Muscle layer of duodenum (tissue), 2 donors: Measurements from ENCODE around the gene CORT.

Source experiments
- H3K27ac ChIP-seq: one replicate; pipeline ENCODE4 v1.7.0; 2013; ENCODE audit warnings: mild to moderate bottlenecking, low read length
- H3K27me3 ChIP-seq: one replicate; pipeline ENCODE4 v1.7.0; 2013; ENCODE audit warnings: low read depth, mild to moderate bottlenecking, control low read depth, low read length
- H3K36me3 ChIP-seq, 2 donors: one replicate each; pipeline ENCODE4 v1.7.0; 2013; ENCODE audit warnings: low read length in 2 of 2, control low read depth in 1 of 2, mild to moderate bottlenecking in 1 of 2; ENCODE audit not compliant: insufficient read depth in 2 of 2, control insufficient read depth in 1 of 2
- H3K4me1 ChIP-seq, 2 donors: one replicate each; pipeline ENCODE4 v1.7.0; 2013; ENCODE audit warnings: low read length in 2 of 2, mild to moderate bottlenecking in 2 of 2, control low read depth in 1 of 2, moderate library complexity in 1 of 2; ENCODE audit not compliant: insufficient read depth in 2 of 2, control insufficient read depth in 1 of 2
- H3K4me3 ChIP-seq, 2 donors: one replicate each; pipeline ENCODE4 v1.7.0; 2013; ENCODE audit warnings: low read length in 2 of 2, low read depth in 1 of 2, mild to moderate bottlenecking in 1 of 2
- H3K9me3 ChIP-seq, 2 donors: one replicate each; pipeline ENCODE4 v1.7.0; 2013; ENCODE audit warnings: low read length in 2 of 2, control low read depth in 1 of 2, mild to moderate bottlenecking in 1 of 2; ENCODE audit not compliant: control insufficient read depth in 1 of 2
- donor health status: healthy.

The CORT gene

DNA sequence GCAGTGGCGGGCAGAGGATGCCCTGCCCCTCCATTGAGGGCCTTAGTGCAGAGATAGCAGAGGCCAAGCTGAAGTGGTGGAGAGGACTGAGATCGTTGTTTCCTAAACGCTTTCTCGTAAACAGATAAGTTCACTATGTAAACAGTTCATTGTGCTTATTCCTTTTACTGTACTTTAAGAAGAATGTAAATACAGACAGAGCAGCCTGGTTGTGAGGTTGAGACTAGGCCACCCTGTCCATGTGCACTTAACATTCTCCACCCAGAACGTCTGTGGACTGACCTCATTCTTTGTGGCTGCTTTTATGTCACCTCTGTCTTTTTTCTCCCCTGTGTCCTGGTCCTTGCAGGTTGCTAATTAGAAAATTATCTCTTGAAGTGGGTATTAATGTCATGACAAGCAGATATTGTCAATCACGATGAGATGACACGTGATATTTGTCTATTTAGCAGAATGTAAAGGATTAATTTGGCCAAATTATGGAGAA lies 11.1 kb upstream of the CORT start:
- Histone ChIP-seq H3K4me3 (no peak overlapping the region), H3K27ac (no peak overlapping the region), H3K27me3 (no peaks in the 10 kb centered on the region), H3K36me3 (peaks cover 0 to 10% of the 10 kb centered on the region in 2 donors), H3K4me1 (no peaks in the 10 kb centered on the region), H3K9me3 (no peaks in the 10 kb centered on the region)

- Histone ChIP-seq H3K4me1 (no peaks in the 10 kb centered on the region), H3K27me3 (no peaks in the 10 kb centered on the region), H3K4me3 (no peak overlapping the region), H3K27ac (no peak overlapping the region), H3K36me3 (peaks cover 0 to 21% of the 10 kb centered on the region in 2 donors), H3K9me3 (no peaks in the 10 kb centered on the region)
Measured at GRCh38 chr1:10440305-10440704, 9.5 kb upstream of the CORT start.

DNA sequence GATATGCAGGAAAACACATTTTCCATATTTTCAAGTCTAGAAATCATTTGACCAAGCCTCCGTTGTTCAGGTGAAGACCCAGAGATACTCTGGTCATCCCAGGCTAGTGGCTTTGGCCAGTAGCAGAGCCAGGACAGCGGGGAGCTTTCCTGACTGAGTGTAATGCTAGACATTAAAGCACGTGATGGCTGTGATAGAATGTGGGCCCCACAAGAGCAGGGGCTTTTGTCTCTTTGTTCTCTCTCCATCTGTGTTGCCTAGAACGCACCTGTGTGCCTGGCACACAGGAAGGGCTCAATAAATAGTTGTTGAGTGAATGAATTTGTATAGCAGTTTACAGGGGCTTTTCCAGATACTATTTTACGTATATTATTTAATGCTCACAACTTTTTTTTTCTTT lies 9.0 kb upstream of the CORT start:
- Histone ChIP-seq H3K36me3 (peaks cover 0 to 21% of the 10 kb centered on the region in 2 donors), H3K27ac (no peak overlapping the region), H3K4me1 (no peaks in the 10 kb centered on the region), H3K9me3 (no peaks in the 10 kb centered on the region), H3K4me3 (no peak overlapping the region), H3K27me3 (no peaks in the 10 kb centered on the region)

GRCh38 chr1:10444248-10444647 lies 5.6 kb upstream of the CORT start:
- Histone ChIP-seq H3K4me3 (no peak overlapping the region), H3K36me3 (peaks cover 0 to 21% of the 10 kb centered on the region in 2 donors), H3K27me3 (no peaks in the 10 kb centered on the region), H3K9me3 (no peaks in the 10 kb centered on the region), H3K27ac (no peak overlapping the region), H3K4me1 (no peaks in the 10 kb centered on the region)

DNA sequence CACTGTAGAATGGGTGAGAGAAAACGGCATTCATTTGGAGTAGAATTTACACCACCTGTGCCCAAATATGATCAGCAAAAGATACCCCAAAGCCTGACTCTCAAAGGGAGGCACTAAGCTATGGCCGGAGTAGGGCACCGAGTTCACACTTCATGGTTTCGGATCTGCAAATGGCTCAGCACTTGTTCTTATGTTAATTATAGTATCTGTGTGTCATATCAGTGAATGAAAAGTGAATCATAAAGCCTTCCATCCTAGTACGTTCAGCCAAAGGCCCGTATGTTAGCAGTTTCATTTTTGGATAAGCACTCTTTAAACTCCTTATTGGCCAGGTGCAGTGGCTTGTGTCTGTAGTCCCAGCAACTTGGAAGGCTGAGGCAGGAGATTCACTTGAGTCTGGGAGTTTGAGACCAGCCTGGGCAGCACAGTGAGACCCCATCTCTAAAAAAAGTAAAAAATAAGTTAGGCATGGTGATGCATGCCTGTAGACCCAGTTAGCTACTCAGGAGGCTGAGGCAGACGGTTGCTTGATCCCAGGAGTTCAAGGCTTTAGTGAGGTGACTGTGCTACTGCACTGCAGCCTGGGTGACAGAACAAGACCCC lies 4.9 kb upstream of the CORT start:
- Histone ChIP-seq H3K27ac (no peak overlapping the region), H3K9me3 (no peaks in the 10 kb centered on the region), H3K27me3 (no peaks in the 10 kb centered on the region)

DNA sequence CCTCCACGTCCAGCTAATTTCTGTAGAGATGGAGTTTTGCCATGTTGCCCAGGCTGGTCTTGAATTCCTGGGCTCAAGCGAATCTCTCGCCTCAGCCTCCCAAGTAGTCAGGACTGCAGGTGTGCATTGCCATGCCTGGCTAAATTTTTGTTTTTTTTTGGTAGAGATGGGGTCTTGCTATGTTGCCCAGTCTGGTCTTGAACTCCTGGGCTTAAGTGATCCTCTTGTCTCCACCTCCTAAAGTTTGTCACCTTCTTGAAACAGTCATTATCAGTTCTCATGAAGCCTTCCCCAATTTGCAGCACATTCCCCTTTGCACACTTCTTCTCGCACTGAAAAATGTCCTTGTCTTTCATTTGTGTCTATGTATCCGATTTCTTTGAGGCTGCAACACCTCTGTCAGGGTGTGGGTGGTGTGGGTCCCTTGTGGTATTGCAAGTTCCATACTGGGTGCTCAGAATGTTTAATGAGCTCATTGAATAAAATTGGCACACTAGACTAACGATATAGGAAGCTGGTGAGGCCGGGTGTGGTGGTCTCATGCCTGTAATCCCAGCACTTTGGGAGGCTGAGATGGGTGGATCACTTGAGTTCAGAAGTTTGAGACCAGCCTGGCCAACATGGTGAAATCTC lies 2.9 kb upstream of the CORT start:
- no peaks in the 10 kb centered on the region for H3K27me3 ChIP-seq

More for the DNA sequence above, 4.9 kb upstream of the CORT start:
- Histone ChIP-seq H3K4me3 (no peak overlapping the region), H3K36me3 (peaks cover 0 to 19% of the 10 kb centered on the region in 2 donors), H3K4me1 (no peaks in the 10 kb centered on the region)

GRCh38 chr1:10450156-10450814 lies 454 bp downstream of the CORT start:
- H3K36me3 ChIP-seq, result no peaks in the 10 kb centered on the region
- no peaks in the 10 kb centered on the region for H3K9me3 ChIP-seq
- H3K4me3 ChIP-seq, result no peak overlapping the region
- peaks cover 0 to 15% of the 10 kb centered on the region in 2 donors for H3K4me1 ChIP-seq
- H3K27ac ChIP-seq, result no peak overlapping the region
- H3K27me3 ChIP-seq, result no peaks in the 10 kb centered on the region

More for the DNA sequence above, 2.9 kb upstream of the CORT start:
- H3K9me3 ChIP-seq, result no peaks in the 10 kb centered on the region
- H3K4me3 ChIP-seq, result no peak overlapping the region
- no peak overlapping the region for H3K27ac ChIP-seq
- peaks cover 0 to 15% of the 10 kb centered on the region in 2 donors for H3K4me1 ChIP-seq
- peaks cover 0 to 11% of the 10 kb centered on the region in 2 donors for H3K36me3 ChIP-seq

GRCh38 chr1:10450836-10451235 lies 1.0 kb downstream of the CORT start:
- Histone ChIP-seq H3K27ac (no peak overlapping the region), H3K27me3 (no peaks in the 10 kb centered on the region), H3K4me1 (peaks cover 0 to 15% of the 10 kb centered on the region in 2 donors), H3K4me3 (no peak overlapping the region), H3K36me3 (no peaks in the 10 kb centered on the region), H3K9me3 (no peaks in the 10 kb centered on the region)

DNA sequence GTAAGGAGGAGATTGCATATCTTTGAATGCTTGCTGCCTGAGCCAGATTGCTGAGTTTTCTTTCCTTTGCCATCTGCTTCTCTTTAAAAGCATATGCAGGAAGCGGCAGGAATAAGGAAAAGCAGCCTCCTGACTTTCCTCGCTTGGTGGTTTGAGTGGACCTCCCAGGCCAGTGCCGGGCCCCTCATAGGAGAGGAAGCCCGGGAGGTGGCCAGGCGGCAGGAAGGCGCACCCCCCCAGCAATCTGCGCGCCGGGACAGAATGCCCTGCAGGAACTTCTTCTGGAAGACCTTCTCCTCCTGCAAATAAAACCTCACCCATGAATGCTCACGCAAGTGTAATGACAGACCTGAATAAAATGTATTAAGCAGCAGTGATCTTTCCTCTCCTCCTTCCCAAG lies 1.5 kb downstream of the CORT start:
- H3K27me3 ChIP-seq, result no peaks in the 10 kb centered on the region
- H3K4me1 ChIP-seq, result peaks cover 0 to 15% of the 10 kb centered on the region in 2 donors
- H3K9me3 ChIP-seq, result no peaks in the 10 kb centered on the region
- H3K4me3 ChIP-seq, result peak overlapping the region in 1 of 2 donors; percentile 9
- H3K36me3 ChIP-seq, result no peaks in the 10 kb centered on the region
- no peak overlapping the region for H3K27ac ChIP-seq

GRCh38 chr1:10456048-10456447 lies 6.2 kb downstream of the CORT start:
- H3K27me3 ChIP-seq, result no peaks in the 10 kb centered on the region
- H3K4me1 ChIP-seq, result peaks cover 0 to 7% of the 10 kb centered on the region in 2 donors
- H3K27ac ChIP-seq, result no peak overlapping the region
- H3K4me3 ChIP-seq, result no peak overlapping the region
- no peaks in the 10 kb centered on the region for H3K9me3 ChIP-seq
- H3K36me3 ChIP-seq, result peaks cover 1 to 8% of the 10 kb centered on the region in 2 donors

DNA sequence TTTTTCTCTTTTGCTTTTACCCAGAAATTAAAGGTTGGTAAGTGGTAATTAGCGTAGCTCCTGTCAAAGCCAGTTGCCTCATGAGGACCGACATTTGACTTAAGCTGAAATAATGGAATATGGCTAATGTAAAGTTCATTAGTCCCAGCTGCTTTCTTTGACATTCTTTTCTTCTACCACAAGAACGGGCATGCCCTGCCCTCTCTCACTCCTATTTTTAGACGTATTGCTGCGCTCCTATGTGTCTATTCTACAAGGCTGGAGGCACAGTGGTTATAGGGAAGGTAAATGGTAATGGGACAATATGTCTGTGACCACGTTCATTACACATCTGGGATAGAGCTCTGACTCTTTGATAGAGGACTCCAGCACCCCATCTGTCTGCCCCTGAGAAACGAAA lies 6.8 kb downstream of the CORT start:
- Histone ChIP-seq H3K27ac (no peak overlapping the region), H3K4me1 (peaks cover 0 to under 1% of the 10 kb centered on the region in 2 donors), H3K9me3 (no peaks in the 10 kb centered on the region), H3K36me3 (peaks cover 7 to 15% of the 10 kb centered on the region in 2 donors), H3K27me3 (no peaks in the 10 kb centered on the region), H3K4me3 (no peak overlapping the region)
